CD4-positive, alpha-beta T cell treated with Interleukin-1 beta for 1 hour (primary cell): ENCODE data around the gene ROBO2.

Source experiments
- DNase-seq, 2 donors: peaks; one replicate each; pipeline ENCODE4 v3.0.0-alpha.2; 2020 to 2022

The ROBO2 gene

DNA sequence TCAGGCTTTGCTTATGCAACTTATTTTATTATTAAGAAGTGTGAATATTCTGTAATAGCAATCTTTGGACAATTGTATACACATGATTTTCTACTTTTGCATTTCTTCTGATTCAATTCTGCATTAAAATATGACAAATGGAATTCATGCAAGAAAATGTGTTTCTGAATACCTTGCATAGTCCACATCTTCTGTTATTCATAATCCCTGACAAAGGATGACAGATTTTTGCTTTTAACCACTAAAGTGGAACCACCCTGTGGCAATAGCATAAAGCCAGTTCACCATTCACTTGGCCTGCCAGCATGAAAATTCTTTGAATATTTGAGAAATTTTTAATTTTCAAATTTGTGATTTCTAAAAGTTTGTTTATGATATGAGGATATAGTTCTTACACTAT is 397.0 kb downstream of the ROBO2 start:
- DNase-seq: no peak

DNA sequence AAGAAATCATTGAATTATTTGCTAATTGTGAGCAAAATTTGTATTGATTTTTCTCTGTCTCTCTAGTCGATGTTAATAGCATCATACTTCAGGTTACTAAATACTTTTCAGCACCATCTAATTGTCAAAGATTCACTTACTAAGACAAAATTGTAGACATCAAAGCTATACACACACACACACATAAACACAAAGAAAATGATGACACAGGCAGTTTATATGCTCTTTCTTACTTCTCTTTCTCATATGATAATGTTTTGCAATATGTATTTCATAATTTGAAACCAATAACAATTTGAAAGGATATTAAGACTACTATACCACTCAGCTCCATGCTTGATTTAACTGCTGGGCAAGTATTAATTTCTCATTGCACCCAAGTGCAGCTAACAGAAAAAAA is 406.2 kb downstream of the ROBO2 start:
- DNase-seq: no peak

DNA sequence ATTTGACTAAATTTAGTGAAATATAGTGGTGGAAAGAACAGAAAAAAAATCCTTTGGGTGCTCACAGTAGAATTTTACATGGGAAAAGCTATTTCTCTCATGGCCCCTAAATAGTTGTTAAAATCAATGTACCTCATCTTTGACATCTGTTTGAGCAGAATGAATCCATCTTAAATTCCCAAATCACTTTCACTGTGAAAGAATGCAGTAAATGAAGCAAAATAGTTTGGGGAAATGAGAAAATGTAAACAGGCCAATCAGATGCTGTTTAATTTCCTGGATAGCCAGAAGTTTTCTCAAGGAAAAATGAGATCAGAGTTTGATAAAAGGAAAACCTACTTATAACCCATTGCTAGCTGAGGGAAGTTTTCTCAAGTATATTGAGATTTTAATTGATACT is 406.9 kb downstream of the ROBO2 start:
- no peak for DNase-seq

DNA sequence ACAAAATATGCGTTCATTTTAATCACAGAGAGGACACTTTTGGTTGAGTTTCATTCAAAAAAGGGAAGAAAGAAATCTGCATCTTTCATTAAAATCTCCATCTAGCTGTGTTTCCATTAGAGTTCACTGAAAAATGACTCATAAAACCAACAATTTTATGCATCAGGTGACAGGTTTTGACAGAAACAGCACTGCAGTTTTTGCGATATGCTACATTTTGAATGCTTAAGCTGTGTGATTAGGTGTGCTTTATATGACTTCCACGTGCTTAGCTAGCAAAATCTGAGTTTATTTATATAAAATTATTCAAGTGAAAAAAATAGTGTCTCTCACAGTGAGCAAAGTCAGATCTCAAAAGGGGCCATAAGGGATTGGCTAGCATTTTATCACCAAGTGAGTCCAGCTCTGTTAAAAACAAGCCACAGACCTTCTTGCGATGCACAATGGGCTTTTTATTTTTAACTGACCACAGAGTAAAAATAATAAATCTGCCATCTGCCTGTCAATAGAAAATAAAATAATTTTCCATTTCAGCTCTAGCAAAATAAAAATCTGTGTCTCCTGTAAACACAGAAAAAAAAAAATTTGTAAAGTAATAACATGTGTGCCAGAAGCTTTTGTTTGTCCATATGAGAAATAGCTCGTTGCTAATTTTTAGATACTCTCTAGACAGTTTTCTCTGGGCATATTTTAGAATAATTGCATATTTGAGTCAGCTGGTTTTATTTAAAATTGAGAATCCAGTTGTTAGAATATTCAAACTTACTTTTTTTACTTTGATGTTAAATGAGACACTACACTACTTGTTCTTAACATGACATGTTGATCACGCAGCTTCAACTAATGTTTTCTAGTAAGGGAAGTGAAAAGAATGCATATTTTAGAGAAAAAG is 409.8 kb downstream of the ROBO2 start:
- no peak for DNase-seq

DNA sequence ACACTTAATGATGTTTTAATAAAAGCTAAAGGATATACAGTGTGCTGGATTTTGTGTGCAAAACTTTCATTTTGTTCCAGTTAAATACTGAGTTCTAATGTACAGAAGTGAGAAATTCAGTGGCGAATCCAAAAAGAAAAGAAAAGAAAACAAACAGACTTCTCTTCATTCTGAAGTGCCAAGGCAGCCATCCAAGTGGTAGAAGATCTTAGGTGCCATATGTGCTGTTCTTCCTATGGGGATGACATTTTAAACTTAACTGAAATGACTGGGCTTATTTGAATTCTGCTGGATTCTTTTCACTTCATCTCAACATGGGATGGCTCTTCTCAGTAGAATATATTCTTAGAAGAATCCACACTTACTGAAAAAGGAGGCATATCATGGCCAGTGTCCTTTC is 416.5 kb downstream of the ROBO2 start:
- no peak for DNase-seq

DNA sequence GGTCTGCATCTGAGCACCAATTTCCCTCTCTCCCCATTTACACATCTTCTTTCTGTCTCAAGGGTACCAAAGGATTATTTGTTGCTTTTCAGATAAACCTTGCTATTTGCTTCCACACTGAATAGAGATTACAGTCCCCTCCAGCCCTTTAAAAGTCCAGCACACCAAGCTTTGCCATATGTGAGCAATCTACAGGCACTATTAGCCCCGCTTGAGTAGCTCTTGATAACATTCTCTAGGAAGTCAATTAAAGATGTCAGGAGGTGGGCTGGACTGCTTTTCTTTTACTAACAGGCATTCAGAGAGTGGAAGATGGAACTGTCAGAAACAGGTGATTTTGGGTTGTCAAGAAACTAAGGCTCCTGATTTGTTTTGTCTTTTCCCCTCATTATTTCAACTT is 417.0 kb downstream of the ROBO2 start:
- no peak for DNase-seq

DNA sequence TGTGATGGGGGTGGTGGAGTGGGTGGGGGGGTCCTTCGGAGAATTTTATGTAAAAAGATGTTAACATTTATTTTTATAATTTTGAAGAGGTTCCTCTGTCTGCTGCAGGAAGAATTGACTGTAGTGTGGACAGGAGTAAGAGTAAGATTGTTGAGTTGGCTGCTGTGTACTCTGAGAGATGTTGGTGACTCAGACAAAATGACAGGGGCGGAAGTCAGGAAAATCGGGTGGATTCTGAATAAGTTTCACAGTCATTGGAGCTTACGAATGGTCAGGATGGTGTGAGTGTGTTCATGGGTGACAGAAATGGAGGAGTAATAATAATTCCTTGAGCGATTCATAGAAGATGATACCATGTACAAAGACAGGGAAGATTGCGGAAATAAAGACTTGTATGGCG is 420.0 kb downstream of the ROBO2 start:
- DNase-seq: no peak

DNA sequence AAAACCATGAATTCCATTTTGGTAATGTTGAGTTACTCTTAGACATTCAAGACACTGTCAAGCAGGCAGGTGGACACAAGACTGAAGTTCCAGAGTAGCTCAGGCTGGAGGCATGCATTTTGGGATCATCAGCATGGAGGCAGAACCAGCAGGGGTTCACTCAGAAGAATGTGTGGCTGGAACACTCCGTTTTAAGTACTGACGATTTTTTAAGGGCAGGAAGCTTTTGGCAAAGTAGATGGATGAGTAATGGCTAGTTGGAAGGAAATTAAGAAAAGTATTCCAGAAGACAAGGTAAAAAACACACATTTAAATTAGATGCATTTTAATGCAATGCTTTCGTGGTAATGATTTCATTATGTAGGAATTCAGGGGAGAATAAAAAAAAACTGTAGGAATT is 420.4 kb downstream of the ROBO2 start:
- DNase-seq: no peak

DNA sequence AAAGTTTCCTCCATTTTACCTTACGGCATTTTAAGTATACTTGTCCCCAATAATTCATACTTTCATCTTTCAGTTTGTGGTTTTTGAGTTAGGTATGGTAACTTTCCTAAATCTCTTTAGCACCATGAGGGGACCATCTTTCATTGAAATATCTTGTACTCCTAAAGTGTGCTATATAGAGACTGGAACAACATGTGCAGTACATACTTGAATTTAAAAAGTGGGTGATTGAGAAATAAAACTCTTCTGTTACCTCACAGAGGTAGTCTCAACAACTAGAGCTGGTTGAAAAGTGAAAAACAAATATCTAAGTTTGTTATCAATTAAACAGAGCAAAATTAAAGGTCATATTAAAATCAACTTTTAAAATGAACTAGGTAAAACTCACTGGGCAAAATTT is 423.1 kb downstream of the ROBO2 start:
- no peak for DNase-seq

DNA sequence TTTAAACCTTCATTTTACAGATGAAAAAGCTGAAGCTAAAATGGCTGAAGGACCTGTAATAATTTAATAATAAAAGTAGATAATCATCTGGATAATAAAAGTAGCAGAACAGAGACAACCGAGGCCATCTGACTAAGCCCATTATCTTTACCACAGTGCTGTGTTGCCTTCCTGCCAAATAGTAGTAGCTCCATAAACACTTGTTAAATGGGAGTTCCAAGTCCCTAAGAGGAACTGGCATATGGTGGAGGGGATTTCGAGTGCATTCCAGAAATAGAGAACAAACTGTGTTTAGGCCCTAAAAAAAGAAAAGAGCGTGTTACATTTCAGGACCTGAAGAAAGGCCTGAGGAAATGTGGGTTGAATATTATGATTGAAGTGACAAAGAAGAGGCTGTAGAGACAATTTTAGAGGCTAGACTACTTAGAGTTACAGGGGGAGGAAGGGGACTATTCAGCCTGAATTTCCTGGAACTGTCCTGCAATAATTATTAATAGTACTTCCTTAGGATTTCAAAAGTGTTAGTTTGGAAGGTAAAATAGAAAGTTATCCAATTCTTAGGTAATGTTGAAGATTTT is 424.3 kb downstream of the ROBO2 start:
- DNase-seq: no peak

DNA sequence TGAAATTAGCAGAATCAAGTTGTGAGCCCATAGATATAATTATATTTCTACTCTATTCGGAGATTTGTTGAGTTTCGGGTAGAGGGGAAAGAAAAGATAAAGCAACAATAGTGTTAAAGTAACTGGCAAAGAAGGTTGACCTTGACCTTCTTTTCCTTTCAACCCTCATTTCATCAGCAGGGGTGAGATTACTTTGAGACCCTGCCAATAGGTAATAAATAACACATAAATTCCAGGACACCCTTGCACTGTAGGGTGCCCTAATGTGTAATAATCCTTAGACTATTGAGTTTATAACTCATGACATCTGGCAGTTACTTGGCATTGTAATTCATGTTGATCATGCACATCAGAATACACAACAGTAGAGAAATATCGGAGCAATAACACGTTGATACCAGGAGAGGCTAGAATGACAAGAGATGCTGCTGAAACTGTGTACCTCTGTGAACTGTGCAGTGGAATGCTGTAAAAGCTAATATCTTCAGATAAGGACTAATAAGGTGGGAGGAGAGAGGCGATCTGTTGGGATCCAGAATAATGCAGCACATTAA is 426.7 kb downstream of the ROBO2 start:
- no peak for DNase-seq

DNA sequence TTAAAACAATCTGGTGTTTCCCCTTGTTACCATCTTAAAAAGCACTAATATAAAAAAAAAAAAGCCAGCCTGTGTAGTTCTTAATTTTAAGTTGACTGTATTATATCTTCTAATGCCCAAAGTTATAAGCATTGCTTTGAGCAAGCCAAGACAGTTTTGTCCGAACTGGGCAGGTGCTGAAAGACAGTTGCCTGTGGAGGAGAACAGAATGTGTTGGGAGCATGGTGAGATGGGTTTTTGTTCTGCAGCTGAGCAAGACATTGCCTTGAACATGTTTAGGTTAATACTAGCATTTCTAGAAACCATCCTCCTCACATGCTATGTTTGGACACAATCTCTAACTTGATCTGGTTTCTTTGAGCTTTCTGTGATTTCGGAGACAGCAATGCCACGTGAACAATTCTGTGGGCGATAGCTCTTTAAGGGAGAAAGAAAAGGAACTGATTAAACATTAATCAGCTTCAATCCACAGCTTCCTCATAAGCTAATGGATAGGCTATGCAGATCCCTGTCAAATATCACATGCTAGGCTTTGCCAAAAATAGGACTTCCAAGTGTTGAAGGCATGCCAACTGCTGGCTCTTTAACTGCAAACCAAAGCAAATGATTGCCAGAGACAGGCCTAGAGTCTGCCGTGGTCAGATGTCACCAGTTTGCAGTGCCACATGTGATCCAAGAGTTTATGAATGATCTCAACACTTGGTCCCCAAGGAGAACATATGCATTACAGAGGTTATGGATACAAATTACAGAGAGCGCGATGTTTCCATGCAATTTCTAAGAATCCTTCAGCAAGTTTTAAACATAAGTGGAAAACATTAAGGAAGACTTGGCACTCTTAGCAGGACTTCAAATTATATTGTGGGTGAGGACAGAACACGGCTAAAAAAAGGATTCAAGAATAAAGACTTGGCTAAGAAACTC is 428.1 kb downstream of the ROBO2 start:
- DNase-seq: no peak

DNA sequence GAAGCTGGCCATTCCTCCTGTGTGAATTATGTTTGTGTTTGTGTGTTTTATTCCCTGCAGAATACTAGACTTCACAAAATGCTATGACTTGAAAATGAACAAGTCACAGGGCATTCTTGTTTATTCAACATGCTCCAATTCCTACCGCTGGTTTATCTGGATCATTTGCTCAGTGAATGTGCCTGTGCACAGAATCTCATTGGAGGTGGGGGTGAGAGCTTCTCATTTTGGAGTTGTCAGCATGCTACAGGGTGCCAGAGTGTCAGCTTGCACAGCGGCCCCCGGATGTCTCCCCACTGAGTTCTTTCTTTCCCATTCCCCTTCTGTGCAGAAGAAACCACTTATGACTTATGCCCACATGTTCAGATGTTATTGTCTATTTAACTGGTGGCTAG is 428.7 kb downstream of the ROBO2 start:
- DNase-seq: no peak

DNA sequence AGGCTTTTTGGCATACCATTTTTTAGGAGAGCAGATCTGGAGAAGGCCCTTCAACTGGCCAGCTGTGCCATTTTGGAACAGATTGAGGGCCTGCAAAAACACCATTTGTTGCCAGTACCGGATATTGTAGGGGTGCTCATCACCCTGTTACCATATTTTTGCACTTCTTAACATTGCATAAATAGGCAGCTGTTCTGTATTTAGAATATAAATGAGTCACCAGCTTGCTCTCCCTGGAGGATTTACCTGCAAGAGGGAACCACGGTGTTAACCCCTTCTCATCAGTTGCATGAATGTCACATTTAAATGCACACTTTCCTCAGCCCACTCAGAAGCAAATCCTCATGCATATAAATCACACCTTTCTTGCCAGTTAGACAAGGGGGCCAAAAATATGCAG is 435.6 kb downstream of the ROBO2 start:
- no peak for DNase-seq

DNA sequence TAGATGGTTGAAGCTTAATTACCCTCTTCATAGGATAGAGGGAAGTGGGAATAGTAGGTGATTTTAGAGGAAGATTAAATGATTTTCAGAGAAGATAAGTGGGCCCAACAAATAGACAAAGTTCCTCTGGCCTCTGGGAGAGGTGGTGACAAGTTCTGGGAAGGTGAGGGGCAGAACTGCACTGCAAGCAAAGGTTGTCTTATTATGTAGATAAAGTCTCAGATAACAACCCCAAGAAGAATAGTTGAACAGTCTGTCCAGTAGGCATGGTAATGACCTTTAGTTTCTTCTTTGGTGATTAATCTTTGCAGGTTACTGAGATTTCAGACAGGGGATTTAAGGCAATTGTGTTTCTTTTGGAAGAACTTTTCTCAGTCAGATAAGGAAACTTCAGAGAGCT is 439.1 kb downstream of the ROBO2 start:
- no peak for DNase-seq

DNA sequence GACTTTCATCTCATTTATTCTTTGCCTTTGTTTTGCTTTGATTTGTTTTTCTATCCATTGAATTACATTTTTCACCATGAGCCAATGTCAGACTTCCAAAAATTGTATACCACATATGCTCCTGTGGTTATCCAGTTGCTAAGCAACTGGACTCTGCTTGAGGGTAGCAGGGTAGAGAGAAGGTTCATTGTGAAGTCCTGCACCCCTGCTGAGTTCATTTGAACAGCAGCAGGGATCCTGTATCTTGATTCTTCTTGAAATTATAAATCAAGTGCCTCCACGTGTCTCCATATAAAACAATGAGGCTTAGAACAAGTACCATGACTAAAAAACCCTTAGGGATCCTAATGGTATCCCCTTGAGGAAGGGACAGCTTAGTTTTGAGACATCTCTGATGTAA is 449.3 kb downstream of the ROBO2 start:
- DNase-seq: no peak

DNA sequence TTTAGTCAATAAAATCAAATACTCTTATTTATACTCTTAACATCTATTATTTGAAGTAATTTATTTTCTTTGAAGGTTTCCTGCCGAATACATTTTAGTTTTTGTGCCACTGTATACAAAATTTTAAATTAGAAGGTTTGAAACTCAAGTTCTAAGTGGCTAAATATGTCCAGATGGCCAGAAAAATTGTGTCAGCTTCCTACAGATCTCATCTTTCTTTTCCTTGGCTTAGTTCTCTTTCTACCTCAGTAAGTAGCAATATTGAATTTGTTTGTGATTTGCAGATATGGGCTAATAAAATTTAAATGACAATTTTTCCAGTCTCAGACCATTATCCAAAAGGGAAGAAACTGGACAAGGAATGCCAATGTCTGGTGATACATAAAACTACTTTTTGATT is 452.1 kb downstream of the ROBO2 start:
- DNase-seq: no peak

DNA sequence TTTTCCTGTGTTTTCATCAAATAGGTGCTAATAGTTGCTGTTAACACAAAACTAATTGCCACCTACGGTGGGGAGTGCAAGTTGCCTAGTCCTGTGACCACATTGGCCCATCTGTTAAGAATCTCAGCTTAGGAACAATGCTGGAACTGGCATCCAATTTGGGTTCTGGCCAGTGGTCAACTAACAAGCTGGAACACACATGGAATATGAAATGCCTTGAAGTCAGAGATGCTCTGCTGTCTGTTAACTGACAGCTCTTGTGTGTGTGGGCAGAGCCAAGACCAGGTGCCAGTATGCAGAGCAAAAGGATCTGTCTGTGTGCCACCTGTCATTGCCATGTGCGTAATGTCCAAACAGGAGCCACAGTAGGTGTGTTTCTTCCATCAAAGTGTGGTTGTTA is 460.8 kb downstream of the ROBO2 start:
- no peak for DNase-seq

DNA sequence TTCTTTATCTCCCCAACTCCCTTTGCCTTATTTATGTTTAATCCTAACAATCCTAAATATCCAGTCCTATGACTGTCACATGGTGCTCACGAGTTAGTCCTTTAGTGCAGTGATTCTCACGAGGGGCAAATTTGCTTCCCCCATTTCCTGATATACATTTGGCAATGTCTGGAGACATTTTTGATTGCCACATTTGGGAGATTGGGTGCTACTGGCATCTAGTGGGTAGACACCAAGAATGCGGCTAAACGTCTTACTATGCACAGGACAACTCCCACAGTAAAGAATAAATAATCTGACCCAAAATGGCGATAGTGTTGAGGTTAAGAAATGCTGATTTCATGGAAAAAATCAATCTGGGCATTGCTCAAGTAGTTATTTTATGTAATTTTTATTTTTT is 466.5 kb downstream of the ROBO2 start:
- no peak for DNase-seq

DNA sequence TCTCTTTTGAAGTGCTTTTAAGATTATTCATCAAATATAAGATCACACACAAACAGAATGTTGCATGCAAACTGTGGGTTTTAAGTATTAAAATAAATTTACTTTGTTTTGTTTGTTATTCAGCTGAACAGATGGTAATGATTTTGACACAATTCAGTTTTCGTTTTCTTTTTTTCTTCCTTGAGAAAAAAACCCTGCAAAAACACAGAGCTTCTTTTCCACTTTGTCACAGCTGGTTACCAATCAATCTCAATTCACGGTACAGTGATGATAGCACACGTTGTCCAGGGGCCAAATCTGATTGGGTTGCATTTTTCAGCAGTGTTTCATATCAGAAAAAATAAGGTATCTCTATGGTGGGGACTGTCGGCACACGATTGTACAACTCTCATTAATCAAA is 473.6 kb downstream of the ROBO2 start:
- DNase-seq: no peak

DNA sequence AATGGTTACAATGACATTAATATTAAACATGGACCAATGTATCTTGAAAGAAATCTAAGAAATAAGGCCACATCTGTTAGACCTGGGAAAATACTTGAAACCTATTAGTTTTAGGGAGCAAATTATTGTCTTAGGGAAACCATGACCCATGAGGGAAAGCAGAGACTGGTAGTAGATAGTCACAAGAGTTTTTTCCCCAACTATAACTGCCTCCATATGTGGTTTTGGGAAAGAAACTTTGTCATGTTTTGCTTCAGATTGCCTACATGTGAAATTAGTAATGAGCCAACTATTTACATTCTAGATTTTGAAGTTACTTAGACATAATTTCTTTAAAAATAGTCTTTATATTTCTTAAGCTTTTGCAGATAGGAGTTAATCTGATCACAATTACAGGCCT is 474.9 kb downstream of the ROBO2 start:
- no peak for DNase-seq

DNA sequence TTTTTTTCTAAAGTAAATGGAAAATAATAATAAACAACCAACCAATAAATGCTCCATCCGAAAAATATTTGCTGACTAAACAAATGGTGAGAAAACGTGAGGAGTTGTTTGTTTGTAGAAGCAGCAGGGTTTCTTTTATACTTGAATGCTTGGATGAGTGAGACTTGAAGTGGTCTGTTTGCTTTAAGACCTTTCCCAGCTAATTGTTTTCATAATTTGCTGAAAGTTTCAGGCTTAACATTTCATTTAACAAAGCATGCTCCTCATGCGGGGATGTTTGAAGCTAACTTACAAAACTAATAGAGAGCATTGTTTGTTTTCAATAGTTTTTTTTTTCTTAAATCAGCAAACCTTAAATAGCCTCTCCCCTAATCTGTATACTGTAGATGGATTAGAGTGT is 484.6 kb downstream of the ROBO2 start:
- DNase-seq: no peak

DNA sequence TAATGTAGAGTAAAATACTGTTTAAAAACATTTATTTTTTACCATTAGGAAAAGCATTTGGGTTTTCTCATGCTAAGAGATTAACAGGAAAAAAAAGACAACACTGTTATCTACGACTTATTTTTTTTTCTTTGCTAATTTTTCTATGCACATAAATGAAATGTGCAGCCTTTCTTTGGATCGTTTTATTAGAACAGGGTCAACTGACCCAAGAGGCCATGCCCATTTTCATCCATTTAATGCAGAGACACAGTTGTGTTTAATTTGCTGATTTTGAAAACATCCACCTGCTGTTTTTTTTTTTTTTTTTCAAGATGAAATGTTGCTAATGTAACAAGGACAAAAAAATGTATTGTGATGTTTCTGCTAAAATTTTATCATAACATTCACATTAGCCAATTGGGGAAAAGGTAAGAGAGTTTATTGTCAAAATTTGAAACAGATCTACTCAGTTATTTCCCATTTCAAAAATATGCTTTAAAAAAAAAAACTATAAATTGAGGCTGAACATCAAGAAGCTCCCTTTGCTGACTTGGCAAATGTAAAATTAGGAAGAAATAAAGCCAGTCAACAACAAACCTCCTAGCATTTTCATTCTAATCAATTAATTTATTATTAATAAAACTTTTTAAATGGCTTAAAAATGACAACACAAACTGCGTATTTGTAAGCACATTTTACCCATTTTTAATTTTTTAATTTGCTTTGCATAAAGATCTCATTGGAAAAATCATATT is 485.2 kb downstream of the ROBO2 start:
- no peak for DNase-seq
